ENCODE measurements around the gene ALDH4A1.

- TF ChIP-seq CTCF (IDR thresholded peaks at IDR 0.05; ENCODE audit: low read depth, low read length) (no peak), EZH2phosphoT487 (IDR thresholded peaks at IDR 0.05; ENCODE audit: low read depth) (no peak)
These were observed at the start of gene ALDH4A1 for GRCh38 chr1:18902523-18903290.
